IMR-90 (cell line): Measurements from ENCODE around the gene HMX3. TPM values are rescaled to one million over a fixed set of nuclear protein-coding genes. Genes with fewer than 3 reads are reported as not detected.

Experiments used
- ATAC-seq: fragments of 200-7000 bp; cut with Tn5 transposase; 2 replicates; pipeline ENCODE4 v1.9.1; 2020; ENCODE audit warnings: low read depth, mild to moderate bottlenecking, moderate library complexity
- BruUV-seq: library from RNA; stranded (reverse); fragments of 400-500 nt; replicated peaks from 2 replicates; lab custom pipeline; 2021; lab: Mats Ljungman, UMichigan
- CTCF ChIA-PET: fragments of 300-600 bp; formaldehyde crosslinking; extraction: SDS; loops from one replicate; lab custom pipeline; 2021; ENCODE audit warnings: antibody characterized with exemption; lab: Yijun Ruan, JAX
- POLR2A ChIA-PET: fragments of 300-600 bp; sonication (Branson Sonifier 250); formaldehyde crosslinking; loops from one replicate; lab custom pipeline; 2022; ENCODE audit warnings: antibody characterized with exemption; ENCODE audit not compliant: unreplicated experiment; lab: Charles Lee
- DNase-seq: peaks from one replicate; pipeline ENCODE4 v3.0.0; 2013
- H2AFZ ChIP-seq: replicated peaks from 2 replicates; pipeline ENCODE3; 2013; ENCODE audit warnings: low read length, mild to moderate bottlenecking; ENCODE audit not compliant: poor library complexity
- H2AK5ac ChIP-seq: 2 replicates; pipeline ENCODE4 v1.6.1; 2013; ENCODE audit warnings: low read depth, low read length, inconsistent platforms
- H2AK9ac ChIP-seq: replicated peaks from 2 replicates; pipeline ENCODE3; 2013; ENCODE audit warnings: mild to moderate bottlenecking, low read depth, low read length, moderate library complexity; ENCODE audit not compliant: poor library complexity
- H2BK120ac ChIP-seq: 2 replicates; pipeline ENCODE4 v1.6.1; 2013; ENCODE audit warnings: low read depth, low read length, inconsistent platforms
- H2BK15ac ChIP-seq: 3 replicates; pipeline ENCODE4 v1.6.1; 2013; ENCODE audit warnings: low read depth, low read length, inconsistent platforms
- H2BK20ac ChIP-seq: 2 replicates; pipeline ENCODE4 v1.6.1; 2013; ENCODE audit warnings: low read depth, mild to moderate bottlenecking, inconsistent platforms, low read length, moderate library complexity
- H2BK5ac ChIP-seq: 2 replicates; pipeline ENCODE4 v1.6.1; 2013; ENCODE audit warnings: mild to moderate bottlenecking, low read depth, low read length, inconsistent platforms; ENCODE audit not compliant: poor library complexity, severe bottlenecking
- H3K14ac ChIP-seq: replicated peaks from 2 replicates; pipeline ENCODE4 v1.6.1; 2013; ENCODE audit warnings: low read depth, low read length, inconsistent platforms
- H3K18ac ChIP-seq: 2 replicates; pipeline ENCODE4 v1.6.1; 2013; ENCODE audit warnings: low read depth, low read length, control low read depth
- H3K23ac ChIP-seq: 2 replicates; pipeline ENCODE4 v1.6.1; 2013; ENCODE audit warnings: low read depth, low read length, inconsistent platforms
- H3K27ac ChIP-seq: 2 replicates; pipeline ENCODE4 v1.5.1; 2013; ENCODE audit warnings: mild to moderate bottlenecking, control low read depth, low read length; ENCODE audit not compliant: insufficient read depth
- H3K27me3 ChIP-seq: 2 replicates; pipeline ENCODE4 v1.6.1; 2013; ENCODE audit warnings: low read length; ENCODE audit not compliant: control insufficient read depth, insufficient read depth
- H3K36me3 ChIP-seq: 2 replicates; pipeline ENCODE4 v1.6.1; 2013; ENCODE audit warnings: low read length, mixed read lengths; ENCODE audit not compliant: control insufficient read depth, insufficient read depth
- H3K4ac ChIP-seq: 2 replicates; pipeline ENCODE4 v1.6.1; 2013; ENCODE audit warnings: low read depth, low read length, inconsistent platforms
- H3K4me1 ChIP-seq: 2 replicates; pipeline ENCODE4 v1.6.1; 2013; ENCODE audit warnings: low read length, mixed read lengths; ENCODE audit not compliant: control insufficient read depth, insufficient read depth
- H3K4me2 ChIP-seq: 2 replicates; pipeline ENCODE4 v1.6.1; 2013; ENCODE audit warnings: low read depth, mild to moderate bottlenecking, control low read depth, low read length, moderate library complexity
- H3K4me3 ChIP-seq: 2 replicates; pipeline ENCODE4 v1.5.1; 2013; ENCODE audit warnings: low read depth, mild to moderate bottlenecking, control low read depth, low read length, moderate library complexity; ENCODE audit not compliant: insufficient read depth
- H3K56ac ChIP-seq: 2 replicates; pipeline ENCODE4 v1.6.1; 2013; ENCODE audit warnings: low read length, inconsistent platforms; ENCODE audit not compliant: insufficient read depth; ENCODE audit errors: extremely low read depth
- H3K79me1 ChIP-seq, 2 experiments: 2 replicates each; pipeline ENCODE4 v1.6.1; 2013; ENCODE audit warnings: low read length in 2 of 2, inconsistent platforms in 1 of 2, low read depth in 1 of 2
- H3K9ac ChIP-seq: 2 replicates; pipeline ENCODE4 v1.6.1; 2013; ENCODE audit warnings: low read depth, low read length, control low read depth
- H3K9me1 ChIP-seq: 2 replicates; pipeline ENCODE4 v1.6.1; 2013; ENCODE audit warnings: low read length, inconsistent platforms; ENCODE audit not compliant: insufficient read depth
- H3K9me3 ChIP-seq: 2 replicates; pipeline ENCODE4 v1.6.1; 2013; ENCODE audit warnings: low read length; ENCODE audit not compliant: control insufficient read depth, insufficient read depth
- H4K20me1 ChIP-seq: 2 replicates; pipeline ENCODE4 v1.6.1; 2013; ENCODE audit warnings: low read length, inconsistent platforms; ENCODE audit not compliant: insufficient read depth
- H4K5ac ChIP-seq: 2 replicates; pipeline ENCODE4 v1.6.1; 2013; ENCODE audit warnings: mild to moderate bottlenecking, low read depth, low read length, control low read depth
- H4K8ac ChIP-seq, 2 experiments: 2 replicates each; pipeline ENCODE4 v1.6.1; 2013; ENCODE audit warnings: low read depth in 2 of 2, low read length in 2 of 2, control low read depth in 1 of 2, inconsistent platforms in 1 of 2
- H4K91ac ChIP-seq: 2 replicates; pipeline ENCODE4 v1.6.1; 2013; ENCODE audit warnings: low read depth, low read length, inconsistent platforms; ENCODE audit not compliant: insufficient read depth
- BHLHE40 ChIP-seq: fragments of 150-350 bp; IDR thresholded peaks from 2 replicates; pipeline ENCODE4 v1.6.1; 2016; ENCODE audit warnings: mild to moderate bottlenecking, low read depth, low read length
- CHD1 ChIP-seq: IDR thresholded peaks from 2 replicates; pipeline ENCODE4 v1.6.1; 2012; ENCODE audit warnings: low read depth, low read length, improper control_type of control experiment
- CTCF ChIP-seq: conservative IDR thresholded peaks from 2 replicates; pipeline ENCODE4 v1.5.1; 2012; ENCODE audit warnings: mild to moderate bottlenecking, low read depth, low read length, improper control_type of control experiment
- ELK1 ChIP-seq: fragments of 150-350 bp; IDR thresholded peaks from 2 replicates; pipeline ENCODE4 v1.6.1; 2016; ENCODE audit warnings: low read depth, mild to moderate bottlenecking, low read length, moderate library complexity, borderline replicate concordance
- FOS ChIP-seq: fragments of 150-350 bp; IDR thresholded peaks from 2 replicates; pipeline ENCODE4 v1.6.1; 2016; ENCODE audit warnings: low read depth, low read length
- MAFK ChIP-seq: IDR thresholded peaks from 2 replicates; pipeline ENCODE4 v1.6.1; 2012; ENCODE audit warnings: low read depth, low read length, improper control_type of control experiment
- MAZ ChIP-seq: IDR thresholded peaks from 2 replicates; pipeline ENCODE4 v1.6.1; 2012; ENCODE audit warnings: low read depth, mild to moderate bottlenecking, low read length, improper control_type of control experiment, moderate library complexity, borderline replicate concordance
- MXI1 ChIP-seq: IDR thresholded peaks from 2 replicates; pipeline ENCODE4 v1.6.1; 2012; ENCODE audit warnings: low read depth, mild to moderate bottlenecking, low read length, moderate library complexity, borderline replicate concordance
- NFE2L2 ChIP-seq: fragments of 150-350 bp; IDR thresholded peaks from 2 replicates; pipeline ENCODE4 v1.6.1; 2016; ENCODE audit warnings: low read depth, mild to moderate bottlenecking, low read length
- POLR2A ChIP-seq: IDR thresholded peaks from 2 replicates; pipeline ENCODE4 v1.6.1; 2012; ENCODE audit warnings: mild to moderate bottlenecking, low read depth, low read length
- RAD21 ChIP-seq: IDR thresholded peaks from 2 replicates; pipeline ENCODE4 v1.6.1; 2012; ENCODE audit warnings: low read length, improper control_type of control experiment
- RCOR1 ChIP-seq: IDR thresholded peaks from 2 replicates; pipeline ENCODE4 v1.6.1; 2012; ENCODE audit warnings: mild to moderate bottlenecking, low read length, improper control_type of control experiment; ENCODE audit not compliant: insufficient replicate concordance
- RFX5 ChIP-seq: IDR thresholded peaks from 2 replicates; pipeline ENCODE4 v1.8.0; 2012; ENCODE audit warnings: low read depth, mild to moderate bottlenecking, low read length, moderate library complexity
- SMC3 ChIP-seq: fragments of 150-350 bp; IDR thresholded peaks from 2 replicates; pipeline ENCODE4 v1.6.1; 2016; ENCODE audit warnings: low read depth, mild to moderate bottlenecking, antibody characterized with exemption, low read length, moderate library complexity
- WGBS, 2 experiments: methylation state at CpG; one replicate each; pipeline versions ENCODE4 v1.1.5 to v1.1.7; 2013; ENCODE audit warnings: missing lambda C conversion rate in 2 of 2; ENCODE audit not compliant: insufficient read length in 1 of 2; ENCODE audit errors: extremely low coverage in 2 of 2; 5-methylcytosine and 5-hydroxymethylcytosine counted together
- dilution Hi-C: fragments of 300-500 bp; cut with HindIII; formaldehyde crosslinking; loops from one replicate; pipeline ENCODE4 v1.14.3; 2018; ENCODE audit warnings: low sequenced_read_pairs; ENCODE audit not compliant: unreplicated experiment
- in situ Hi-C: fragments of 300-500 bp; cut with MboI; formaldehyde crosslinking; loops from 3 replicates; pipeline ENCODE4 v1.14.3; 2019; ENCODE audit warnings: low sequenced_read_pairs, inconsistent platforms, mixed read lengths
- intact Hi-C: fragments of 100-400 bp; cut with micrococcal nuclease; formaldehyde crosslinking; loops from 2 replicates; pipeline ENCODE4 v1.10.0; 2022
- polyA plus RNA-seq, 3 experiments: library from polyadenylated mRNA; depleted of rRNA; stranded (reverse); fragments of >200 nt; gene quantifications; 2 replicates each; pipeline ENCODE4 v1.2.3, GENCODE V29; 2012; ENCODE audit warnings: low replicate concordance in 1 of 3
- total RNA-seq: library from RNA; depleted of rRNA; stranded (reverse); fragments of >200 nt; gene quantifications from 2 replicates; pipeline ENCODE4 v1.2.3, GENCODE V29; 2012

The HMX3 gene
- total and polyA plus RNA-seq, 2 of the 4 experiments (the other 2 are of a cell fraction): not detected

- H2AK9ac ChIP-seq: peak within 1 kb of the TSS; percentile 97
- peak within 1 kb of the TSS; percentile 30; the same call in 1 of the 2 replicates for H2BK120ac ChIP-seq
- peak within 1 kb of the TSS; percentile 79 for H3K9ac ChIP-seq
- peaks cover 22% of the 10 kb centered on the region for H4K20me1 ChIP-seq
- H3K79me1 ChIP-seq: peaks cover 0 to 19% of the 10 kb centered on the region in 2 experiments; a peak in 2 of 4 replicates
- intact Hi-C loops: loop anchor here (10.0 kb wide), 2 partner anchors 299 to 1261 kb away; partner anchors contain the start of gene OAT
- H2AK5ac ChIP-seq: peak within 1 kb of the TSS; percentile 78
- DNase-seq (peak; percentile 100), ATAC-seq (peak; percentile 94)
- H4K8ac ChIP-seq: peak within 1 kb of the TSS; percentile 69 to 79
- H4K91ac ChIP-seq: peak within 1 kb of the TSS; percentile 89
- H3K23ac ChIP-seq: peak within 1 kb of the TSS; percentile 66
- H3K27ac ChIP-seq: peak within 1 kb of the TSS; percentile 75
- peak within 1 kb of the TSS; percentile 82 for H2BK5ac ChIP-seq
- BruUV-seq: no TSS peak
- ChIA-PET POLR2A (no interaction called here), CTCF (interaction anchor here (0.5 to 0.7 kb wide), 3 partner anchors 112 to 222 kb away, joined by 3 to 5 read pairs (median 3); no protein-coding TSS in a partner anchor)
- H2AFZ ChIP-seq: peak within 1 kb of the TSS; percentile 97
- peak within 1 kb of the TSS; percentile 84 for H3K4ac ChIP-seq
- peak within 1 kb of the TSS; percentile 89 for H3K14ac ChIP-seq
- H3K4me2 ChIP-seq: peak within 1 kb of the TSS; percentile 98
- in situ Hi-C loops: loop anchor here (25.0 kb wide), 2 partner anchors 292 to 1017 kb away; no protein-coding TSS in a partner anchor
- 0% methylated on average over 25 of the region's 50 CpGs; no CpG with 5 or more reads in 1 of the 2 experiments for WGBS, 2 experiments
- dilution Hi-C loops: no loop called here
- H3K18ac ChIP-seq: 0 out of 2 replicates have a peak within 1 kb of the TSS, but pooled peaks have one; percentile 25
- H4K5ac ChIP-seq: peak within 1 kb of the TSS; percentile 28; the same call in 1 of the 2 replicates
- H2BK15ac ChIP-seq: no peak within 1 kb of the TSS; the same call in 2 of the 3 replicates
- H3K27me3 ChIP-seq: peaks cover 29% of the 10 kb centered on the region
- H3K9me1 ChIP-seq: no peaks in the 10 kb centered on the region
- H3K36me3 ChIP-seq: peaks cover 2% of the 10 kb centered on the region; the same call in 1 of the 2 replicates
- H3K4me3 ChIP-seq: peak within 1 kb of the TSS; percentile 79
- no peak within 1 kb of the TSS for H2BK20ac ChIP-seq
- 0 out of 2 replicates have a peak, but pooled peaks cover 3% of the 10 kb centered on the region for H3K9me3 ChIP-seq
- H3K56ac ChIP-seq: peak within 1 kb of the TSS; percentile 90
- peaks cover 1% of the 10 kb centered on the region for H3K4me1 ChIP-seq
- TF ChIP-seq FOS (peak; percentile 31; the same call in 1 of the 2 replicates), POLR2A (peak; percentile 94), BHLHE40 (no peak; the same call in 1 of the 2 replicates), NFE2L2 (no peak), ELK1 (no peak), CTCF (no peak), MXI1 (peak; percentile 74; the same call in 1 of the 2 replicates), RCOR1 (no peak), RFX5 (no peak), SMC3 (no peak), MAZ (peak; percentile 68; the same call in 1 of the 2 replicates), MAFK (no peak), CHD1 (no peak), RAD21 (no peak)
These were observed 18.4 kb downstream of the HMX3 start, which contains the start of gene BUB3 for GRCh38 chr10:123154092-123154710. Gene BUB3, plus strand, starts transcription at chr10:123154402. Its CDS starts 516 bp downstream, at chr10:123154918.
